Neural progenitor cell (in vitro differentiated cells): ENCODE measurements around the gene CUBN. TPM values are rescaled to one million over a fixed set of nuclear protein-coding genes. Genes with fewer than 3 reads are reported as not detected.

Experiments used
- DNase-seq: peaks from one replicate; pipeline ENCODE4 v3.0.0-alpha.2; 2016; ENCODE audit warnings: low spot score
- H2AFZ ChIP-seq: fragments of 200-600 bp; sonication (generic); replicated peaks from 2 replicates; pipeline ENCODE4 v1.6.1; 2016; ENCODE audit warnings: antibody characterized with exemption
- H3F3A ChIP-seq: fragments of 200-600 bp; sonication (generic); 2 replicates; pipeline ENCODE4 v1.6.1; 2016; ENCODE audit warnings: antibody characterized with exemption, low read depth
- H3K27ac ChIP-seq: fragments of 200-600 bp; sonication (generic); 2 replicates; pipeline ENCODE4 v1.5.1; 2016; ENCODE audit warnings: mild to moderate bottlenecking
- H3K27me3 ChIP-seq: fragments of 200-600 bp; sonication (generic); 2 replicates; pipeline ENCODE4 v1.6.1; 2016; ENCODE audit warnings: mild to moderate bottlenecking, moderate library complexity
- H3K36me3 ChIP-seq: fragments of 200-600 bp; sonication (generic); 2 replicates; pipeline ENCODE4 v1.5.1; 2016
- H3K4me1 ChIP-seq: fragments of 200-600 bp; sonication (generic); 2 replicates; pipeline ENCODE4 v1.6.1; 2016; ENCODE audit warnings: mixed run types
- H3K4me2 ChIP-seq: fragments of 200-600 bp; sonication (generic); 2 replicates; pipeline ENCODE4 v1.6.1; 2016
- H3K4me3 ChIP-seq: fragments of 200-600 bp; sonication (generic); 2 replicates; pipeline ENCODE4 v1.5.1; 2016
- H3K79me2 ChIP-seq: fragments of 200-600 bp; sonication (generic); 2 replicates; pipeline ENCODE4 v1.6.1; 2016; ENCODE audit warnings: low read depth
- H3K9ac ChIP-seq: fragments of 200-600 bp; sonication (generic); 2 replicates; pipeline ENCODE4 v1.6.1; 2016
- H3K9me3 ChIP-seq: fragments of 200-600 bp; sonication (generic); 2 replicates; pipeline ENCODE4 v1.5.1; 2016; ENCODE audit warnings: low read depth
- H4K20me1 ChIP-seq: fragments of 200-600 bp; sonication (generic); 2 replicates; pipeline ENCODE4 v1.6.1; 2016; ENCODE audit warnings: low read depth
- H3K27ac Mint-ChIP-seq: 3 replicates; pipeline ENCODE4 v1.8.0; 2021; ENCODE audit warnings: mixed read lengths
- H3K27me3 Mint-ChIP-seq: 2 replicates; pipeline ENCODE4 v1.8.0; 2022; ENCODE audit warnings: low read depth, mild to moderate bottlenecking, inconsistent platforms, moderate library complexity, mixed read lengths; ENCODE audit not compliant: insufficient read depth
- H3K36me3 Mint-ChIP-seq: 3 replicates; pipeline ENCODE4 v1.8.0; 2021; ENCODE audit warnings: mixed read lengths
- H3K4me1 Mint-ChIP-seq: 3 replicates; pipeline ENCODE4 v1.8.0; 2021; ENCODE audit warnings: mixed read lengths
- H3K4me3 Mint-ChIP-seq: 3 replicates; pipeline ENCODE4 v1.8.0; 2021; ENCODE audit warnings: mild to moderate bottlenecking, moderate library complexity, mixed read lengths
- H3K9me3 Mint-ChIP-seq: 3 replicates; pipeline ENCODE4 v1.8.0; 2020; ENCODE audit warnings: mixed read lengths
- CTCF ChIP-seq: fragments of 200-600 bp; sonication (generic); IDR thresholded peaks from 2 replicates; pipeline ENCODE4 v1.5.1; 2017; ENCODE audit warnings: antibody characterized with exemption, mild to moderate bottlenecking
- EZH2 ChIP-seq: fragments of 200-600 bp; sonication (generic); IDR thresholded peaks from 2 replicates; pipeline ENCODE4 v1.6.1; 2017; ENCODE audit warnings: antibody characterized with exemption, mild to moderate bottlenecking, moderate library complexity
- EZH2phosphoT487 ChIP-seq: fragments of 200-600 bp; sonication (generic); IDR thresholded peaks from 2 replicates; pipeline ENCODE4 v1.6.1; 2017; ENCODE audit warnings: antibody characterized with exemption
- total RNA-seq: library from RNA; depleted of rRNA; stranded (reverse); fragments of >200 nt; gene quantifications from 2 replicates; pipeline ENCODE4 v1.2.3, GENCODE V29; 2015; ENCODE audit warnings: low replicate concordance

The CUBN gene
- total RNA-seq, 1 donor from 2014 or later: 2.2 TPM

- Histone ChIP-seq H2AFZ (no peak overlapping the region), H3K9me3 (no peaks in the 10 kb centered on the region), H3F3A (no peaks in the 10 kb centered on the region), H3K4me1 (no peaks in the 10 kb centered on the region), H3K4me3 (no peak overlapping the region), H4K20me1 (no peaks in the 10 kb centered on the region), H3K79me2 (no peaks in the 10 kb centered on the region), H3K4me2 (no peak overlapping the region), H3K27me3 (no peaks in the 10 kb centered on the region), H3K27ac (no peak overlapping the region), H3K36me3 (no peaks in the 10 kb centered on the region), H3K9ac (no peak overlapping the region)
- Mint-ChIP-seq H3K4me1 (peaks cover 8% of the 10 kb centered on the region), H3K9me3 (no peaks in the 10 kb centered on the region), H3K27ac (peak overlapping the region; percentile 78), H3K36me3 (peaks cover 4% of the 10 kb centered on the region), H3K4me3 (no peak overlapping the region), H3K27me3 (peaks cover 5% of the 10 kb centered on the region)
- no peak for DNase-seq
- no peak for TF ChIP-seq EZH2
Measured at GRCh38 chr10:17113889-17114540, 15.6 kb downstream of the CUBN start.

- H3K4me1 ChIP-seq: no peaks in the 10 kb centered on the region
- H3K4me3 ChIP-seq: no peak overlapping the region
- no peak for DNase-seq
- no peaks in the 10 kb centered on the region for H3K27me3 ChIP-seq
- H4K20me1 ChIP-seq: no peaks in the 10 kb centered on the region
- H3K4me3 Mint-ChIP-seq: no peak overlapping the region
- H2AFZ ChIP-seq: no peak overlapping the region
- H3K79me2 ChIP-seq: no peaks in the 10 kb centered on the region
- H3K4me2 ChIP-seq: no peak overlapping the region
- H3K27ac Mint-ChIP-seq: peak overlapping the region; percentile 78
- no peak overlapping the region for H3K27ac ChIP-seq
- H3K9me3 ChIP-seq: no peaks in the 10 kb centered on the region
- H3K36me3 Mint-ChIP-seq: peaks cover 4% of the 10 kb centered on the region
- no peak overlapping the region for H3K9ac ChIP-seq
- no peaks in the 10 kb centered on the region for H3F3A ChIP-seq
- no peaks in the 10 kb centered on the region for H3K36me3 ChIP-seq
- peaks cover 8% of the 10 kb centered on the region for H3K4me1 Mint-ChIP-seq
- no peaks in the 10 kb centered on the region for H3K9me3 Mint-ChIP-seq
- H3K27me3 Mint-ChIP-seq: peaks cover 5% of the 10 kb centered on the region
- TF ChIP-seq EZH2: no peak
- TF ChIP-seq CTCF: no peak
Measured at GRCh38 chr10:17113346-17113745, 16.3 kb downstream of the CUBN start.

- no peak for DNase-seq
- Histone ChIP-seq H3K27me3 (no peaks in the 10 kb centered on the region), H3F3A (no peaks in the 10 kb centered on the region), H2AFZ (no peak overlapping the region), H3K36me3 (no peaks in the 10 kb centered on the region), H3K9me3 (no peaks in the 10 kb centered on the region), H3K27ac (no peak overlapping the region), H3K4me2 (no peak overlapping the region), H3K4me3 (no peak overlapping the region), H3K4me1 (no peaks in the 10 kb centered on the region), H3K9ac (no peak overlapping the region), H4K20me1 (no peaks in the 10 kb centered on the region), H3K79me2 (no peaks in the 10 kb centered on the region)
- Mint-ChIP-seq H3K4me1 (peaks cover 8% of the 10 kb centered on the region), H3K4me3 (no peak overlapping the region), H3K27me3 (peaks cover 5% of the 10 kb centered on the region), H3K9me3 (no peaks in the 10 kb centered on the region), H3K36me3 (peaks cover 4% of the 10 kb centered on the region), H3K27ac (no peak overlapping the region)
- TF ChIP-seq EZH2 (no peak), CTCF (no peak), EZH2phosphoT487 (no peak)
Measured at GRCh38 chr10:17112566-17112965, 17.0 kb downstream of the CUBN start.

GRCh38 chr10:17109475-17110207 is 20.0 kb downstream of the CUBN start:
- Histone ChIP-seq H3K9ac (no peak overlapping the region), H3K4me1 (no peaks in the 10 kb centered on the region), H3K4me2 (no peak overlapping the region), H4K20me1 (no peaks in the 10 kb centered on the region), H3F3A (no peaks in the 10 kb centered on the region), H3K4me3 (no peak overlapping the region), H3K36me3 (no peaks in the 10 kb centered on the region), H3K27ac (no peak overlapping the region), H3K9me3 (no peaks in the 10 kb centered on the region), H3K27me3 (no peaks in the 10 kb centered on the region), H2AFZ (no peak overlapping the region), H3K79me2 (no peaks in the 10 kb centered on the region)
- Mint-ChIP-seq H3K4me1 (peaks cover 8% of the 10 kb centered on the region), H3K9me3 (no peaks in the 10 kb centered on the region), H3K27ac (no peak overlapping the region), H3K36me3 (peaks cover 4% of the 10 kb centered on the region), H3K4me3 (no peak overlapping the region), H3K27me3 (peaks cover 5% of the 10 kb centered on the region)
- DNase-seq: no peak
- no peak for TF ChIP-seq EZH2
- TF ChIP-seq CTCF: no peak
- TF ChIP-seq EZH2phosphoT487: no peak
